HFFc6 (cell line): ENCODE measurements around the gene DNAH6. TPM values are rescaled to one million over a fixed set of nuclear protein-coding genes. Genes with fewer than 3 reads are reported as not detected.

Experiments used
- DNase-seq: peaks from one replicate; pipeline ENCODE4 v3.0.0-alpha.2; 2018
- H3K27ac Mint-ChIP-seq: 2 replicates; pipeline ENCODE4 v1.8.0; 2020; ENCODE audit warnings: mild to moderate bottlenecking, mixed read lengths
- H3K27me3 Mint-ChIP-seq: 2 replicates; pipeline ENCODE4 v1.8.0; 2021; ENCODE audit warnings: mild to moderate bottlenecking, moderate library complexity, mixed read lengths; ENCODE audit not compliant: insufficient read depth
- H3K36me3 Mint-ChIP-seq: 2 replicates; pipeline ENCODE4 v1.8.0; 2021; ENCODE audit warnings: low read depth, mixed read lengths
- H3K4me1 Mint-ChIP-seq: 2 replicates; pipeline ENCODE4 v1.8.0; 2020; ENCODE audit warnings: low read depth, mixed read lengths
- H3K4me3 Mint-ChIP-seq: 2 replicates; pipeline ENCODE4 v1.8.0; 2020; ENCODE audit warnings: mild to moderate bottlenecking, moderate library complexity, mixed read lengths
- H3K9me3 Mint-ChIP-seq: 2 replicates; pipeline ENCODE4 v1.8.0; 2020; ENCODE audit warnings: mild to moderate bottlenecking, mixed read lengths
- total RNA-seq, 6 experiments: library from RNA; stranded (reverse); fragmentation: NEBNext Ultra II Directional; extraction: Animal tissue kit (Norgen Biotek cat#: 25700); gene quantifications; 2 replicates in 1 of 6; 3 replicates in 5 of 6; pipeline ENCODE4 v1.2.3, GENCODE V29; 2021
- TF ChIP-seq, protein P1 (sequence below): fragments of 200-600 bp; sonication (generic); IDR thresholded peaks from 2 replicates; pipeline ENCODE4 v1.5.0; 2021; ENCODE audit warnings: antibody characterized with exemption, mild to moderate bottlenecking

DNAH6 gene
- total RNA-seq, 6 experiments from 2014 or later = 0.05 to 0.46 (median 0.05) TPM; not detected in 1

DNA sequence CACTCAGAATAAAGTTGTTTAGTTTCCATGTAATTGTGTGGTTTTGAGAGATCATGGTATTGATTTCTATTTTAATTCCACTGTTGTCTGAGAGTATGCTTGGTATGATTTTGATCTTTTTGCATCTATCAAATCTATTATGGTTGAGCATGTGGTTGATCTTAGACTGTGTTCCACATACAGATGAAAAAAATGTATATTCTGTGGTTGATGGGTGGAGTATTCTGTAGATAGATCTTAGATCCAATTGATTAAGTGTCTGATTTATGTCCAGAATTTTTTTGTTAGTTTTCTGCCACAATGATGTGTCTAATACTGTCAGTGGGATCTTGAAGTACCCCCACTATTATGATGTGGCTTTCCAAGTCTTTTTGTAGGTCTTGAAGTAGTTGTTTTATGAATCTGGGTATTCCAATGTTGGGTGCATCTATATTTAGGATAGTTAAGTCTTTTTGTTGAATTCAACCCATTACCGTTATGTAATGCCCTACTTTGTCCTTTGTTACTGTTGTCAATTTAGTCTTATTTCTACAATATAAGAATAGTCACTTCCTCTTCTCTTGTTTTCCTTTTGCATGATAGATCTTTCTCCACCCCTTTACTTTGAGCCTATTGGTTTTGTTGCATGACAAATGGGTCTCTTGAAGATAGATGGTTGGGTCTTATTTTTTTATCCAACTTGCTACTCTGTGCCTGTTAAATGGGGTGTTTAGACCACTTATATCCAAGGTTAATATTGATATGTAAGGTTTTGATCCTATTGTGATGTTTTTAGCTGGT is 262.8 kb downstream of the DNAH6 start:
- Mint-ChIP-seq H3K36me3 (peaks cover 27% of the 10 kb centered on the region), H3K27me3 (no peaks in the 10 kb centered on the region; the same call in 1 of the 2 replicates), H3K27ac (no peak overlapping the region), H3K4me3 (no peak overlapping the region), H3K4me1 (peaks cover 47% of the 10 kb centered on the region), H3K9me3 (peaks cover 20% of the 10 kb centered on the region)
- TF ChIP-seq, protein P1, sequence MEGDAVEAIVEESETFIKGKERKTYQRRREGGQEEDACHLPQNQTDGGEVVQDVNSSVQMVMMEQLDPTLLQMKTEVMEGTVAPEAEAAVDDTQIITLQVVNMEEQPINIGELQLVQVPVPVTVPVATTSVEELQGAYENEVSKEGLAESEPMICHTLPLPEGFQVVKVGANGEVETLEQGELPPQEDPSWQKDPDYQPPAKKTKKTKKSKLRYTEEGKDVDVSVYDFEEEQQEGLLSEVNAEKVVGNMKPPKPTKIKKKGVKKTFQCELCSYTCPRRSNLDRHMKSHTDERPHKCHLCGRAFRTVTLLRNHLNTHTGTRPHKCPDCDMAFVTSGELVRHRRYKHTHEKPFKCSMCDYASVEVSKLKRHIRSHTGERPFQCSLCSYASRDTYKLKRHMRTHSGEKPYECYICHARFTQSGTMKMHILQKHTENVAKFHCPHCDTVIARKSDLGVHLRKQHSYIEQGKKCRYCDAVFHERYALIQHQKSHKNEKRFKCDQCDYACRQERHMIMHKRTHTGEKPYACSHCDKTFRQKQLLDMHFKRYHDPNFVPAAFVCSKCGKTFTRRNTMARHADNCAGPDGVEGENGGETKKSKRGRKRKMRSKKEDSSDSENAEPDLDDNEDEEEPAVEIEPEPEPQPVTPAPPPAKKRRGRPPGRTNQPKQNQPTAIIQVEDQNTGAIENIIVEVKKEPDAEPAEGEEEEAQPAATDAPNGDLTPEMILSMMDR = no peak
- no peak for DNase-seq

GRCh38 chr2:84779781-84780180 is 263.5 kb downstream of the DNAH6 start:
- Mint-ChIP-seq H3K4me1 (peaks cover 47% of the 10 kb centered on the region), H3K36me3 (peaks cover 20% of the 10 kb centered on the region), H3K9me3 (peaks cover 13% of the 10 kb centered on the region), H3K27ac (no peak overlapping the region), H3K27me3 (no peaks in the 10 kb centered on the region; the same call in 1 of the 2 replicates), H3K4me3 (no peak overlapping the region)
- DNase-seq = no peak
- TF ChIP-seq, protein P1 = no peak

GRCh38 chr2:84781942-84782716 is 265.8 kb downstream of the DNAH6 start:
- no peaks in the 10 kb centered on the region for H3K9me3 Mint-ChIP-seq
- peaks cover 27% of the 10 kb centered on the region for H3K4me1 Mint-ChIP-seq
- no peak overlapping the region for H3K4me3 Mint-ChIP-seq
- TF ChIP-seq, protein P1 = no peak
- H3K27me3 Mint-ChIP-seq = no peaks in the 10 kb centered on the region
- H3K36me3 Mint-ChIP-seq = peaks cover 4% of the 10 kb centered on the region; the same call in 1 of the 2 replicates
- no peak for DNase-seq
- H3K27ac Mint-ChIP-seq = no peak overlapping the region; the same call in 1 of the 2 replicates

DNA sequence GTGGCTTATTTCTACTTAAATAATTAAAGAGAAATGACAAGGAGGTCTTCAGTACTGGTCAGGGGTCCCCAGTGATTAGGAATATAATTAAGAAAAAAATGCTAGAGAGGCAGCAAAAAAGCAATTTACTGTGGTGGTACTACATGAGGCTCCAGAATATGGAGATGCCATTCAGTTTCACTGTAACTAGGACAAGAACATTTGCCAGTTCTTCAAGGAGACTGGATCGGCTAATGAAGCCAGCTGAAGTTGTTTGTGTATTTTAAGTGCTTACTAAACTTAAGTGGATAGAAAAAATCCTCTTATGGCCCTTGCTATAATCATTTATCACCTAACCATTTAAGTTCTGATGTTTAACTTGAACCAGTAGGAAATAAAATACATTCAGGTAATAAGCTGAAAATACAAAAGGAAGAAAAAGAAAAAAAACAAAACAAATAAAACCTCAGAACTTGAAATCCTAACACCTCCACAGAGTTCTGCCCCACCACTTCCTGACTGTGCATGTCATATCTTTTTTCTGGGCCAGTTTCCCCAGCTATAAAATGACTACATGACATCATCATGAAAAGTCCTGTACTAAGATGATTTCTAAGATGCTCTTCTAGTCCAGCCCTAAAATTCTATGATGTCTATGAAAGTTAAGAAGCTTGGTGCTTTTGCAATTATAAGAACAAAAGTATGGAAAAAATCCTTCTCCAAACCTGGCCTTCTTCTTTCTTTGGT is 266.6 kb downstream of the DNAH6 start:
- Mint-ChIP-seq H3K36me3 (no peaks in the 10 kb centered on the region), H3K27me3 (peaks cover 1% of the 10 kb centered on the region; the same call in 1 of the 2 replicates), H3K4me1 (peaks cover 27% of the 10 kb centered on the region), H3K27ac (no peak overlapping the region; the same call in 1 of the 2 replicates), H3K4me3 (no peak overlapping the region), H3K9me3 (no peaks in the 10 kb centered on the region)
- TF ChIP-seq, protein P1 = no peak
- no peak for DNase-seq

DNA sequence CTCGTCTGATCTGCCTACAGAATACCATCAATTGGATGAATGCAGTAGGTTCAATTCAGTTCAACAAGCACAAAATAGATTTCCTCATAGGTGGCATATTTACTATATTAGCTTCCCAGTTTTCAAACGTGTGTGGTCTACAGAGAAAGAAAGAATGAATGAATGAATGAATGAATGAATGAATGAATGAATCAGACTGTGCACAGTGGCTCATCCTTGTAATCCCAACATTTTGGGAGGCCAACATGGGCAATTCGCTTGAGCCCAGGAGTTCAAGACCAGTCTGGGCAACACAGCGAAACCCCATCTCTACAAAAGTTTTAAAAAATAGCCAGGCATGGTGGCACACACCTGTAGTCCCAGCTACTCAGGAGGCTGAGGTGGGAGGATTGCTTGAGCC is 269.7 kb downstream of the DNAH6 start:
- DNase-seq = no peak
- Mint-ChIP-seq H3K4me3 (no peak overlapping the region), H3K9me3 (no peaks in the 10 kb centered on the region), H3K27ac (no peak overlapping the region), H3K4me1 (peaks cover 19% of the 10 kb centered on the region), H3K27me3 (peaks cover 1% of the 10 kb centered on the region; the same call in 1 of the 2 replicates), H3K36me3 (no peaks in the 10 kb centered on the region)
- TF ChIP-seq, protein P1 = no peak
